Right hindlimb (tissue), 1 donor: ENCODE data around the gene SOX2.

ENCODE experiments used
- DNase-seq: peaks from one replicate; pipeline ENCODE4 v3.0.0-alpha.2; 2018

The SOX2 gene

GRCh38 chr3:181711325-181712135, at the start of gene SOX2:
Gene SOX2, plus strand, starts transcription at chr3:181711925. Its CDS starts 436 bp downstream, at chr3:181712361.
- DNase-seq = peak; percentile 71

DNA sequence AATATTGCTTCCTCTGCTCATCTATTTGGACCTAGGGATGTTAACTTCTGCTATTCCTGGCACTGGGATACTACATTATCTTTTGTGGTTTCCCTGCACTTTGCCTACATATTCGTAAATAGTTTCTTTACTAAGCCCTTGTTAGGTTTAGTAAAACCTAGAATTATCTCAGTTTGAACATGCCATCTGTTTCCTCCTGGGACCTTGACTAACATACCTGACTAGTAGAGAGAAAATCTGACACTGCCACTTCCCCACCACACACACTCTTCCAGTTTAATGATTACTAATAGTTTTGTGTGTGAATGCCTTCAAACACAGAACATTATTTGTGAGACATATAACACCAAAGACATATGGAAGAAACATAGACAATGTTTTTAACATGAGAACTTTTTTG, 28.2 kb upstream of the SOX2 start:
- DNase-seq = no peak

GRCh38 chr3:181687190-181687589, 24.5 kb upstream of the SOX2 start:
- no peak for DNase-seq

- no peak for DNase-seq
Measured at GRCh38 chr3:181687731-181688130, 24.0 kb upstream of the SOX2 start.

- DNase-seq = no peak
Measured at GRCh38 chr3:181689546-181689945, 22.2 kb upstream of the SOX2 start.

DNA sequence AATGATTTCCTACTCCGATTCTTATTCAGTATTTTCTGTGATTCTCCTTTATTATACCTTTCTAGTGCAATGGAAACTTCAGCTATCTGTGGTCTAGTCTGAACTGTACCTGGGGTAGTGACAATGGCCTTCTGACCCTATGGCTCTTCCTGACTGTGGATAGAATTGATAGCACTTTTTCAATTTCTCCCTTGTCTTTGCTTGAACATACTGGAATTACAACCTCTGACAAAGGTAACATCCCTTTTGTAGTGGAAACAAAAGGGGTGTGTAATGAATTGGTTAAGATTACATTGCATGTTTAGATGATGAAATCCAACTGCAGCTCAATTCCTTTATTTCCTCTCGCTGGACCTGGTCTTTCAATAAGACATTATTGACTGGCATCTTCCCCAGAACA, 21.0 kb upstream of the SOX2 start:
- no peak for DNase-seq

DNA sequence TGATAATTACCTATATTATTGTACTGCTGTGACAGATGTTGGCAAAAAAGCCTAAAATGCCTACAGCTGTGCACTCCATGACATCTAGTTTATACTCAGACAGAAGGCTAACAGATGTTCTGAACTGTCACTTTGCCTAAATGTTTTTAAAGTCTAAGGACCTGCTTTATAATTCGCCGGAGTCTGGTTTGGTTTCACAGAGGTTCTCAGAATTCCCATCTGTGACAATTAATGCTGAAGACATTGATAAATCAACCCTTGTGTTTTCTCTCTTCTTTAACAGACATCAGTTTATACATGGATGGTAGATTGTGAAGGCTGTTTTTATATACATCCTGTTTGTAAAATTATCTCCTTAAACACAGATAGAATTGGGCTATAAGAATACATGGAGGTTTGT, 19.8 kb upstream of the SOX2 start:
- DNase-seq = no peak

- DNase-seq = no peak
Measured at GRCh38 chr3:181692311-181693145, 19.2 kb upstream of the SOX2 start.

GRCh38 chr3:181693280-181693679, 18.4 kb upstream of the SOX2 start:
- no peak for DNase-seq

- peak; percentile 68 for DNase-seq
Measured at GRCh38 chr3:181694805-181695660, 16.7 kb upstream of the SOX2 start.

- no peak for DNase-seq
Measured at GRCh38 chr3:181695661-181696491, 15.8 kb upstream of the SOX2 start.

DNA sequence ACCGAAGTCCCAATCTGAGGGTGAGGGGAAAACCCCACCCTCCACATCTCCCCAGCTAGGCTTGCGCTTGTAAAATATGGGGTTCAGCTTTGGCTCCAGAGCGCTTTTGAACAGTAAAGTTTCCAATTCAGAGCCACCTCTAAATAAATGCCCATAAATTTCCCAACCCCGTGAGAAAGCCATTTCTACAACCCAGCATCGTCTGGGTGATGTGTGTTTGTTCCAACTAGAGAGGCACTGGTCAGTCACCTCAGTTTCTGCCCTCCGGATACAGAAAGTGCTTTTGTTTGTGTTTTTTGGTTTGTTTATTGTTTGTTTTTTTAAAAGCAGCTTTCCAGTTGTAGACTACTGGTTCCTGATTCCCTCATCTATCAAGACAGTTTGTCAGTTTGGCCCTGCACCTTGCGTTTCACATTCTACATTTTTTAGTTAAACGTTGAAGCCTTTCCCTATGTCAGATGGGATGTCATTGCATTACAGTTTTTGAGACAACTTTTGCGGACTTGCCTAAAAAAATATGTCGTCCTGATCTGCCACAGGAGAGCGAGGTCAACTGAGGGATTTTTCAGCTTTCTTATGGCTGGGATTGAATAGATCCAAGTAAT, 15.0 kb upstream of the SOX2 start:
- DNase-seq = no peak

GRCh38 chr3:181698263-181698954, 13.3 kb upstream of the SOX2 start:
- no peak for DNase-seq

DNA sequence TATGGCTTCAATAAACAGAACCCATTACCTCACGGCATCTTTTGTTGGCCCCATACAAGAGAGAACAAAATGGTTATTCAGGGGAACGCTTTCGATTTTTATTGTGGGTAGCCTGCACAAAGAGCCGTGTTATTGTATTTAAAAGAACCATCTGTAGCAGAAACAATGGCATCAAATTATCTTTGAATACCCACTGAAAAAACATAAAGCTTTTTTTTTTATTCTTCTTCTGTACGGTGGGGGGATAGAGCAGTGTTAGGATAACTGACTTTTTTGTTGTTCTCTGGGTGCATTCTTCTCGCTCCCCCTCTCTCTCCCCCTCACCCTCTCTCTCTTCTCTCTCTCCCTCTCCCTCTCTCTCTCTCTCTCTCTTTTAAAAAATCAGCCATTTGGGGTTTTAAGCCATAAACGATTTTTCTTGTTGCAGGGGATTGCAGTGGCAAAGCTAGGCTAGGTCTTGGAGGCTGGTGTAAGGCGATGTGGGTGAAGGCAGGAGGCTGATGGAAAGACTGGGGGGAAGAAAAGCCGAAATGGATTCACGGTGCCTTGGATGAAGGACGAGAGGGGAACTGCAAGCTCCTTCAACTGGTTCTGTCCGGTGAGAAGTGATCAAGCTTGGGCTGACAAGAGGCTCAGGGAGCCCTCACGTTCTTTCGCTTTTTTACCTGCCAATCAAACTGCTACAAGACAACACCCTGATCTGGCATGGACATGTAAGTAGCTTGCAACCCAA, 12.4 kb upstream of the SOX2 start:
- no peak for DNase-seq

DNA sequence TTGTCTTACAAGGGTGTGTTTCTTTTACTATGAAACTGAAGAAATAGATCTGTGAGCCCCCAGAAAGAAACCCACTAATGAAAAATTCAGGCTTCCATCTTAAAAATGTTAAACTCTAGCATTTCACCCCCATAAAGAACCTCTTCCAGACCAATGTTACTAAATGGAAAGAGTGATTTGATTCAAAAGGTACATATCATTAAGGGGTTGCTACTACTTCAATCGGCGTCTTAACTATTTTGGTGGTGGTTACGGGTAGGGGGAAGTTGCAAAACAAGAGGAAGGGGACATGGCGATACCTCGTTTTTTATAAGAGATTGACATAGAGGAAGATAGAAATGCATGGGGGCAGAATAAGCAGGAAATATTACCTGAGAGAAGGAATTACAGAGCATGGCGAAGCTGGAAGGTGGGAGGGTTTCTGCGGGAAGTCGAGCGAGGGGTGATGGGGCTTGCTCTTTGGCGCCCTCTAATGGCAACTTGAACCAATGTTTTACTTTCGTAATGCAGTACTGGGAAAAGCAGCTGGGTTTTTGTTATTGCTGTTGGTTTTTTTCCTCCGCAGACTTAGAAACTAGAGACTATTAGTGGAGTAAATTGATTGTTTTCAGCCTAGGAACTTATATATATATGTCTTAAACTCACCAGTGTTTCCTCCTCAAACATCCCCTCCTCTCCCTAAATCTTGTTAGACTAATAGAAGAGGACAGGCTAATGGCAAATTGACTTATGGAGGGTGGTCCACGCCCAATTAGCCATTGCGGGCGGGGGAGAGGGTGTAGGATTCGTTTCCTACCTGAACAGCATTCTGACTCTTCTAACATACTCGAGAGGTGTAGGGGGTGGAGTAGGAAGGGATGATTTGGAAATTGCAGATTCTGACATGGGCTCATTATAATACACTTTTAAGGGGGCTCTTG, 11.3 kb upstream of the SOX2 start:
- peak; percentile 79 for DNase-seq

- no peak for DNase-seq
Measured at GRCh38 chr3:181701096-181701495, 10.6 kb upstream of the SOX2 start.

DNA sequence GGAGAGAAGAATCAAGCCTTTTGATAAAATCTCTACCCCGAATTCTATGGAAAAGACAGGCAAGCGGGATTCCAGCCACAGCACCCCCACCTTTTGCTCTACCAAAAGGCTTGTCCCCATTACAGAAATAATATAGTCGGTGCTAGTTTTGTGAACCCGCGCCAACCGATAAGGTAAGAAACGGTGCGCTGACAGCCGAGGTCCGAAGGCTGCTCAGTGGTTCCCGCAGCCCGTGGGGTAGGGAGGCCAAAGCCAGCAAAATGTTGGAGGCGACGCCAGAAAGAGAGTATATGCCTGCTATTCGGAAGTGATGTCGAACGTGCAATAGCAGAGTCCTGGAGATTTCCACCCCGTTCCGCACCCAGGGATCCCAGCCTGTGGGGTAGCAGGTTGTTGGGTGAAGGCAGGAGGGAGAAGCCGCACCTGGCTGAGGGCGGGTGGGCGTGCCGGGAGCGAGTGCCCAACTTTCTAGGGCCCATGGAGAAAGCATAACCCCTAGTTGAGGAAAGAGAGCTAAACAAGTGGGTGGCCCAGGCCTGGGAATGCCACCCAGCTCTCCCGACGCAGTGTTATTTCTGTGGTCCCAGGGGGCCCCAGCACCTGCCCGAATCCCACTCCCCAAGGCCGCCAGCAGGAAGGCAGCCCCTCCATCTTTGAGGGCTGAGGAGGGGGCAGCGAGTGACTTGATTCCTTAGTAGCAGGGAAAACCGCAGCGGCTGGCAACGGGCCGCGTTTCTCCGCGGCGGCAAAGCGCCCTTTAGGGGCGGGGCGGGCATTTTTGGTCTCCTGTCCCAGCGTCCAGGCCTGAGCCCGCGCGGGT, 7.9 kb upstream of the SOX2 start:
- DNase-seq = no peak

- no peak for DNase-seq
Measured at GRCh38 chr3:181704421-181705085, 7.2 kb upstream of the SOX2 start.
